ENCODE results near the gene ECT2L. TPM values are rescaled to one million over a fixed set of nuclear protein-coding genes. Genes with fewer than 3 reads are reported as not detected.

Gene ECT2L
- total and polyA plus RNA-seq, 2 of the 13 experiments (the other 11 are each of a cell fraction or from before 2014, with no cell fraction given) = 0.12 TPM; not detected in 1

GRCh38 chr6:138897031-138897430, 101.1 kb downstream of the ECT2L start (continued):
- no peak for TF ChIP-seq ZNF275 (CRISPR knock-in tag; IDR thresholded peaks at IDR 0.05; ENCODE audit: borderline replicate concordance)

- no peak overlapping the region for H3K27ac ChIP-seq (ENCODE audit: extremely low read length, insufficient read depth, low read length)
- intact Hi-C loops (cut with micrococcal nuclease; ENCODE audit: unreplicated experiment) = no loop called here
Measured at GRCh38 chr6:138907167-138907566, 111.3 kb downstream of the ECT2L start.

More at GRCh38 chr6:138907167-138907566, 111.3 kb downstream of the ECT2L start:
- Histone ChIP-seq H2AFZ (ENCODE audit: low read length) (no peak overlapping the region), H4K20me1 (ENCODE audit: insufficient read depth, low read length) (no peaks in the 10 kb centered on the region), H3K4me3 (replicated peaks in 1 of 3; ENCODE audit: insufficient read depth in 1 of 3, low read depth in 2 of 3, low read length in 3 of 3) (no peak overlapping the region), H3K27me3 (ENCODE audit: control insufficient read depth in 1 of 2, insufficient read depth in 2 of 2, low read length in 2 of 2) (no peaks in the 10 kb centered on the region), H3K36me3 (replicated peaks in 1 of 2; ENCODE audit: control insufficient read depth in 1 of 2, insufficient read depth in 2 of 2, low read length in 2 of 2) (peaks cover 12 to 54% of the 10 kb centered on the region in 2 experiments; a peak in 4 of 5 replicates), H3K4me1 (ENCODE audit: insufficient read depth, low read length) (no peaks in the 10 kb centered on the region), H3K9ac (ENCODE audit: insufficient read depth, low read depth, low read length) (no peak overlapping the region), H3K4me2 (ENCODE audit: low read depth, low read length) (no peak overlapping the region), H3K9me3 (ENCODE audit: low read length) (no peaks in the 10 kb centered on the region), H3K79me2 (ENCODE audit: insufficient read depth, low read length) (no peaks in the 10 kb centered on the region)
- FAIRE-seq (no peak), DNase-seq (ENCODE audit: low spot score) (no peak), ATAC-seq (no peak)
- WGBS (ENCODE audit: low lambda C conversion rate) = 96% methylated on average over 7 of the region's 7 CpGs
- no TSS peak for BruUV-seq (replicated peaks)
- in situ Hi-C loops (cut with HindIII; ENCODE audit: extremely low pct_ligation_motif_present, low pct_unique_long_range_greater_than_20kb) = no loop called here
- CTCF ChIA-PET (ENCODE audit: low intra/inter-chr PET ratio, low total read pairs) = no interaction called here
- TF ChIP-seq ZBTB8A (CRISPR knock-in tag; IDR thresholded peaks at IDR 0.05; ENCODE audit: borderline replicate concordance, low read depth) (no peak), ZBTB14 (CRISPR knock-in tag; IDR thresholded peaks at IDR 0.05) (no peak), CSRNP2 (CRISPR knock-in tag; conservative IDR thresholded peaks at IDR 0.05; ENCODE audit: low read depth) (no peak), ZNF790 (CRISPR knock-in tag; IDR thresholded peaks at IDR 0.05; ENCODE audit: borderline replicate concordance) (no peak), KAT8 (CRISPR knock-in tag; IDR thresholded peaks at IDR 0.05) (no peak), ZNF281 (CRISPR knock-in tag; IDR thresholded peaks at IDR 0.05; ENCODE audit: borderline replicate concordance) (no peak), ATM (IDR thresholded peaks at IDR 0.05; ENCODE audit: borderline replicate concordance) (no peak), CTCF (CRISPR knock-in tag; IDR thresholded peaks at IDR 0.05) (no peak)
- POLR2A ChIA-PET = no interaction called here
